SW 1271 (cell line): ENCODE data around the gene USP46.

ENCODE experiments used
- DNase-seq, 2 experiments: peaks; one replicate each; lab custom pipeline; 2025; lab: John Stamatoyannopoulos, UW

The USP46 gene

GRCh38 chr4:52657292-52657617, 1.8 kb downstream of the USP46 start:
- DNase-seq: no peak

GRCh38 chr4:52655506-52655905, 3.6 kb downstream of the USP46 start:
- DNase-seq: no peak

- no peak for DNase-seq
These were observed 7.0 kb downstream of the USP46 start for GRCh38 chr4:52651996-52652672.

GRCh38 chr4:52648836-52649235, 10.3 kb downstream of the USP46 start:
- DNase-seq: no peak

GRCh38 chr4:52646741-52647140, 12.4 kb downstream of the USP46 start:
- no peak for DNase-seq

- no peak for DNase-seq
These were observed 13.0 kb downstream of the USP46 start for GRCh38 chr4:52646096-52646495.

GRCh38 chr4:52645300-52645699, 13.8 kb downstream of the USP46 start:
- DNase-seq: no peak

GRCh38 chr4:52643785-52644244, 15.3 kb downstream of the USP46 start:
- no peak for DNase-seq

GRCh38 chr4:52643190-52643589, 15.9 kb downstream of the USP46 start:
- no peak for DNase-seq

- peak; percentile 3 to 34 for DNase-seq
These were observed 17.1 kb downstream of the USP46 start for GRCh38 chr4:52641854-52642563.

GRCh38 chr4:52640808-52641565, 18.1 kb downstream of the USP46 start:
- peak in 1 of 2 experiments; percentile 1 for DNase-seq

- no peak for DNase-seq
These were observed 20.4 kb downstream of the USP46 start for GRCh38 chr4:52638717-52639116.

- no peak for DNase-seq
These were observed 22.0 kb downstream of the USP46 start for GRCh38 chr4:52637116-52637515.

GRCh38 chr4:52635560-52635959, 23.5 kb downstream of the USP46 start:
- no peak for DNase-seq

- DNase-seq: no peak
These were observed 24.0 kb downstream of the USP46 start for GRCh38 chr4:52635130-52635529.

- DNase-seq: no peak
These were observed 25.3 kb downstream of the USP46 start for GRCh38 chr4:52633846-52634245.

GRCh38 chr4:52628974-52629373, 30.1 kb downstream of the USP46 start:
- DNase-seq: no peak

GRCh38 chr4:52628543-52628942, 30.6 kb downstream of the USP46 start:
- DNase-seq: no peak

- DNase-seq: no peak
These were observed 31.2 kb downstream of the USP46 start for GRCh38 chr4:52627876-52628275.

GRCh38 chr4:52625216-52625615, 33.9 kb downstream of the USP46 start:
- no peak for DNase-seq

GRCh38 chr4:52622564-52622963, 36.5 kb downstream of the USP46 start:
- no peak for DNase-seq

- DNase-seq: no peak
These were observed 37.5 kb downstream of the USP46 start for GRCh38 chr4:52621567-52621966.

GRCh38 chr4:52619591-52619931, 39.5 kb downstream of the USP46 start:
- DNase-seq: no peak
